ENCODE data around the gene PTPRD. TPM values are rescaled to one million over a fixed set of nuclear protein-coding genes. Genes with fewer than 3 reads are reported as not detected.

The PTPRD gene
- total RNA-seq, 4 donors from 2014 or later = 0.72 to 8.0 (median 3.0) TPM

- no peak for DNase-seq (ENCODE audit: low spot score in 2 of 2)
- TF ChIP-seq CTCF (IDR thresholded peaks at IDR 0.05) = no peak
- TF ChIP-seq POLR2A (IDR thresholded peaks at IDR 0.05) = no peak
- intact Hi-C loops (cut with DNase I; ENCODE audit: low total_unique reads) = no loop called here
- no peak overlapping the region for H3K4me3 ChIP-seq (ENCODE audit: low read depth, poor library complexity, severe bottlenecking)
- 76 to 81% methylated on average over 1 of the region's 1 CpG for WGBS, 2 donors
These were observed 2343.9 kb downstream of the PTPRD start for GRCh38 chr9:8268881-8269280.

- DNase-seq (ENCODE audit: low spot score in 2 of 2) = no peak
- WGBS, 2 donors = 65 to 74% methylated on average over 2 of the region's 2 CpGs
- H3K4me3 ChIP-seq (ENCODE audit: low read depth, poor library complexity, severe bottlenecking) = no peak overlapping the region
- intact Hi-C loops (cut with DNase I; ENCODE audit: low total_unique reads) = no loop called here
- TF ChIP-seq POLR2A (IDR thresholded peaks at IDR 0.05) = no peak
- TF ChIP-seq CTCF (IDR thresholded peaks at IDR 0.05) = no peak
These were observed 2344.5 kb downstream of the PTPRD start for GRCh38 chr9:8268216-8268878.

GRCh38 chr9:8267636-8268035 is 2345.2 kb downstream of the PTPRD start:
- WGBS, 2 donors = 80 to 92% methylated on average over 2 of the region's 2 CpGs
- TF ChIP-seq CTCF (IDR thresholded peaks at IDR 0.05) (no peak), POLR2A (IDR thresholded peaks at IDR 0.05) (no peak)
- H3K4me3 ChIP-seq (ENCODE audit: low read depth, poor library complexity, severe bottlenecking) = no peak overlapping the region
- intact Hi-C loops (cut with DNase I; ENCODE audit: low total_unique reads) = no loop called here
- no peak for DNase-seq (ENCODE audit: low spot score in 2 of 2)

- H3K4me3 ChIP-seq (ENCODE audit: low read depth, poor library complexity, severe bottlenecking) = no peak overlapping the region
- WGBS, 2 donors = 93 to 94% methylated on average over 1 of the region's 1 CpG
- no peak for DNase-seq (ENCODE audit: low spot score in 2 of 2)
- intact Hi-C loops (cut with DNase I; ENCODE audit: low total_unique reads) = no loop called here
- TF ChIP-seq POLR2A (IDR thresholded peaks at IDR 0.05) = no peak
- TF ChIP-seq CTCF (IDR thresholded peaks at IDR 0.05) = no peak
These were observed 2345.9 kb downstream of the PTPRD start for GRCh38 chr9:8266861-8267260.

GRCh38 chr9:8265281-8265680 is 2347.5 kb downstream of the PTPRD start:
- intact Hi-C loops (cut with DNase I; ENCODE audit: low total_unique reads) = no loop called here
- TF ChIP-seq POLR2A (IDR thresholded peaks at IDR 0.05) (no peak), CTCF (IDR thresholded peaks at IDR 0.05) (no peak)
- no peak for DNase-seq (ENCODE audit: low spot score in 2 of 2)
- 94 to 96% methylated on average over 2 of the region's 2 CpGs for WGBS, 2 donors
- no peak overlapping the region for H3K4me3 ChIP-seq (ENCODE audit: low read depth, poor library complexity, severe bottlenecking)
